ENCODE measurements around the gene NACC2.

NACC2 gene

GRCh38 chr9:136095070-136096058 is at the start of gene NACC2:
Gene NACC2 (minus strand): TSS chr9:136095289. CDS start chr9:136050521, 44,768 bp downstream.
- DNase-seq (ENCODE audit: low read depth): no peak

- DNase-seq (ENCODE audit: low read depth): no peak
These were observed 49.4 kb upstream of the NACC2 start for GRCh38 chr9:136144450-136144849.

- DNase-seq (ENCODE audit: low read depth): no peak
These were observed 48.3 kb upstream of the NACC2 start for GRCh38 chr9:136143215-136144001.

DNA sequence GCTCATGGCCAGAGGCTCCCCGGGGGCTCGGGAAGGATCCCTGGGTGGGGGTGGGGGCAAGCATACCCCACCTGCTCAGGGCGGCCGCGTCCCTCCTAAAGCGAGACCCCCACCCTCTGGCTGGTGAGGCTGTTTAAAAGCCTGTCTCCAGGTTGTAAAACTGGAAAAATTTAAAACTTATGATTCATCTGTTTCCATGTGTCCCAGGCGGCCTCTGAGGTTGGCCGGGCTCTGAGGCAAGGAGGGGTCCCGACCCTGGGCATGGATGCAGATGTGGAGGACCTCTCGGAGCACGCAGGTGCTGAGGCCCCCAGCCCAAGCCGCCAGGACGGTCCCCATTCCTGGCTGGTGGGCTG is 47.7 kb upstream of the NACC2 start:
- no peak for DNase-seq (ENCODE audit: low read depth)

GRCh38 chr9:136142414-136142796 is 47.3 kb upstream of the NACC2 start:
- no peak for DNase-seq (ENCODE audit: low read depth)

- no peak for DNase-seq (ENCODE audit: low read depth)
These were observed 46.8 kb upstream of the NACC2 start for GRCh38 chr9:136141682-136142413.

DNA sequence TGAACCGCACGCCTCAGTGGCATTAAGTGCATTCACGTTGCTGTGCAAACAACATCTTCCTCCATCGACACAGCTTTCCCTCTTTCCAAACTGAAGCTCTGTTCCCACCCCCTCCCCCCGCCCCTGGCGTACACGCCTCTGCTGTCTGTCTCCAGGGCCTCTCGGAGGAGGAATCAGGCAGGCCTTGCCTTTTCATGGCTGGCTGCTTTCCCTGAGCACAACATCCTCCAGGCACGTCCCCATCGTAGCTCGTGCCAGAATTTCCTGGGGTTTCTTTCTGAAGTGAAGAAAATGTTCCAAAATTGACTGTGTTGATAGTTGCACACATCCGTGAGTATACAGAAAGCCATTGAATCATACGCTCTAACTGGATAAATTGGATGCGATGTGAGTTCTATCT is 45.9 kb upstream of the NACC2 start:
- no peak for DNase-seq (ENCODE audit: low read depth)

GRCh38 chr9:136140046-136140445 is 45.0 kb upstream of the NACC2 start:
- DNase-seq (ENCODE audit: low read depth): no peak

DNA sequence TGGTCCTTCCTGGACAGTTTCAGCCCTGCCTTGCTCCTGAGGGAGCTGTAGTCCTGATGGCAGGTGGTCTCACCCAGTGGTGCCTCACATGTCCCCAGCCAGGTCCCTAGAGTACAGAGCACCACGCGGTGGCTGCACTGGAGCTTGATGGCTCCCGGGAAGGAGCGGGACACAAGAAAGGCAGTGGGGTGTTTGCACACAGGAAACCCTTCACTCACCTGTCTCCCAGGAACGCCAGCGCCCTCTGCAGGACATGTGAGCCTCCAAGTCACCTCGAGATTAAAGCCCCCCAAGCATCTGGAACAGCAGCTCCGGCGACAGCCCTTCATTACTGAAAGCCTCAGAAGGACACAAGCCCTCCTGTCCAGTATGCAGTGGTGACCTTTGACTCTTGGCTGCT is 43.5 kb upstream of the NACC2 start:
- no peak for DNase-seq (ENCODE audit: low read depth)

DNA sequence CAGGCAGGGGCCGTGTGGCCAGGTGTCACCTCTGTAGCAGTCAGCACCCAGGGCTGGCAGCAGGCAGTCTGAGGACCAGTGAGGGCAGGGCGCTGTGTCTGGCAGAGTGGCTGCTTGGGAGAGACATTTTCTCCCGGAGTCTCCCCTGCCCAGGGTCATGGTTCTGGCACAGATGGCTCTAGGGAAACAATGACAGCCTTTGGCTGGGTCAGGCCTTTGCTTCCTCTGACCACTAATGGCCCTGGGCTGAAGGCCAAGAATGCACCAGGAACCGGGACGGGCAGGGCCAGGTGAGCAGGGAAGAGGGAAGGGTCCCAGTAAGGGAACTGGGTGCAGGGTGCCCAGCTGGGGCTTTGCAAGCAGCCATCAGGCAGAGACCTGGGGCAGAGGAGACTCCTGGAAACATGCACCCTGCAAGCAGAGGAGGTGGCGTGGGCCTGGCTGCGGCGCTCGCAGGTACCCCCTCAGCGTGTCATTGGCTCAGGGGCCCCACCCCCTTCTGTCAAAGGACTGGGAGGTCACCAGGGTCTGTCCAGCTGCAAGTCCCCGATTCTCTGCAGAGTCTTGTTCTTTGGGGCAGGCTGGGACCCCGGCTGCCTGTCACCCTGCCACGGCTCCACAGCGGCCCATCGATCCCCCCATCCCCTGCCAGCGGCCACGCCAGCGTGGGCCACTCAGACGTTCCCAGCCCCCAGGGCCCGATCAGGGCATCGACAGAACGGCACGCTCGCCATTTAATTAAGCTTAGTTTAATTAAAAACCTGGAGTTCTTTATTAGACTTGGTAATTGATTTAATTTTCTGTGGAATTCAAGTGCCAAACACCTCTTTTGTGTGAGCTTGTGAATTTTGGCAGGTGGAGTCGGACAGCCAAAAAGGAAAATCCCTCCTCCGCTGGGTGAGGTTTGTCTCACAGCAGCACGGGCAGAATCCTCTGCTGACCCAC is 42.5 kb upstream of the NACC2 start:
- DNase-seq (ENCODE audit: low read depth): no peak

- DNase-seq (ENCODE audit: low read depth): no peak
These were observed 41.2 kb upstream of the NACC2 start for GRCh38 chr9:136136127-136136925.

DNA sequence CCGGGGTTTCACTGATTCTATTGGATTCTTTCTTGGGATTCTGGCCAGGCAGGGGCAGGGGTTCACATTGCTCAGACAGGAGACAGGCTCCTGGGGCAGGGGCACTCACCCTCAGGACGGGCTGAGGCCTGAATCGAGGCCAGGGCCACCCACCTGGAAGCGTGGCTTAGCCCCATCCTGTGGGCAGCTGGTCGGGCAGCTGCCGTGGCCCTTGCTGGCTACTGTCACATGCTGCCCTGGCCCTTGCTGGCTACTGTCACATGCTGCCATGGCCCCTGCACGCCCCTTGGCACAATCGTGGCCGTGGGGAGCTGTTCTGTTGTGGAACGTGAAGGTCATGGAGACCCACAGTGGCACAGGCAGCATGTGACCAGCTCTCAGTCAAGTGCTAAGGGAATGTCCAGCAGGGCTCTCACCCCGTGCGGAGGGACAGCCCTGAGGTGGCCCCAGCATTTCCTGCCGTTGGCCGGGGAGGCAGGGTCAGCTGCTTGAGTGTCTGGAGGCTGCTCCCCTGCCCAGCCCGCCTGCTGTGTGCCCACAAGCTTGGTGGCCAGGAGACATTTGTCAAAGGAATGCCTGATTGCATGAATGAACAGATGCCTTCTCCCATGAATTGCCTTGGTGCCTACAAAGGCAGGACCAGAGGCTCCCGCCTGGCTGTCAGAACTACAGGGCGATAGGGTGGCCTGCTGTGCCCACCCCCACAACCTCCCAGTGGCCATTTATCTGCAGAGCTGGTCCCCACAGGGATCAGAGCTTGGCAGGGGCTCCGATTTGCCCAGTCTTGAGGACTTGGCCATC is 40.4 kb upstream of the NACC2 start:
- DNase-seq (ENCODE audit: low read depth): no peak

DNA sequence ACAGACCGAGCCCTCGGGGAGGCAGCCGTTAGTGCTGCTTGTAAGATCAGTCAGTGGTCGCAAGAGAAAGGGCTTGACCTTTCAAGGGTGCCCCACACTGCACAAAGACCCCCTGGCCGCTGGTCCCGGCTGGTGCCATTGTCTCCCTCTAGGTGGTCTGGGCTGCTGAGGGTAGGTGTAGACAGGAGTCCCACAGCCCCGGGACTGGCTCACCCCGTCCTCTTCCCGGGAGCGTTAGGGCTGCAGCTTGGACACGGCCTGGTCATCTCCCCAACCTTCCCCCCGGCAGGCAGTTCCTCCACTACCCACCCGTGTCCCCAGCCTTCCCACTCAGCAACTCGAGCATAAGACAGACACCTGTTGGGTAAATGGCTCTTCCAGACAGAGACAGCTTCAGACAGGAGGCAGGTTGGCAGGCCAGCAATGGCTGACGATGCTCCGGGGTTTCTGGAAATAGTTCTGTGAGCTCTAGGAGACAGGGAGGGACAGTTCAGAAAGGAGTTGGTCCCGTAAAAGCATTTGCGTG is 38.9 kb upstream of the NACC2 start:
- DNase-seq (ENCODE audit: low read depth): no peak

DNA sequence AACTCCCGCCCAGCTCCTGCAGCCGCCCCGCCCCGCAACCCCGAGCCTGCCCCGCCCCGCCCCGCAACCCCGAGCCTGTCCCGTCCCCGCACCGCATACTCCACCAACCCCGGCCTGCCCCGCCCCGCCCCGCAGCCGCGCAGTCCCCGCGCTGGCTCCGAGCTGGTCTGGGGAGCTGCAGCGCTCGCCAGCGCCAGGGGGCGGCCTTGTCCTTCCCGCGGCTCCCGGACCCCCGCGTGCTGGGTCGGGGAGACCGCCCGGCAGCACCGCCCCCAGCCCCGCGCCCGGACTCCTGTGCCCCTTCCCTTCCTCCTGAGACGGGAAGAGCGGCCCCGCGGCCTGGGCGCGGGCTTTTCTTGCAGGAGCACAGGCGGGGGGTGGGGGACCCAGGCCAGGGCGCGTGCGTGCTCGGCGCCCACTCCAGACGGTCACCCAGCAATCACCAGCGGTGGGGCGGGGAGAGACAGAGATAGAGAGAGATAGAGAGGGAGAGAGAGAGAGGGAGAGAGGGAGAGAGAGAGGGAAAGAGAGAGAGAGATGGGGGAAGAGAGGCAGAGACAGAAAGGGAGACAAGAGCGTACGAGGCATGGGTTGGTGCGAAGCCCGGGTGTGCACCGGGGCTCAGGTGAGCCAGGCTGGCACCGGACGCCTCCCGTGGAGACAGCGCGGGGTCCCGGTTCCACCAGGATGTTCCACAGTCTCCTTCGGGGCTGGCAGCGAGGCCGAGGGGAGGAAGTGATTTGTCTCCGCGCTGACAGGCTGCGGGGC is 38.3 kb upstream of the NACC2 start:
- no peak for DNase-seq (ENCODE audit: low read depth)

DNA sequence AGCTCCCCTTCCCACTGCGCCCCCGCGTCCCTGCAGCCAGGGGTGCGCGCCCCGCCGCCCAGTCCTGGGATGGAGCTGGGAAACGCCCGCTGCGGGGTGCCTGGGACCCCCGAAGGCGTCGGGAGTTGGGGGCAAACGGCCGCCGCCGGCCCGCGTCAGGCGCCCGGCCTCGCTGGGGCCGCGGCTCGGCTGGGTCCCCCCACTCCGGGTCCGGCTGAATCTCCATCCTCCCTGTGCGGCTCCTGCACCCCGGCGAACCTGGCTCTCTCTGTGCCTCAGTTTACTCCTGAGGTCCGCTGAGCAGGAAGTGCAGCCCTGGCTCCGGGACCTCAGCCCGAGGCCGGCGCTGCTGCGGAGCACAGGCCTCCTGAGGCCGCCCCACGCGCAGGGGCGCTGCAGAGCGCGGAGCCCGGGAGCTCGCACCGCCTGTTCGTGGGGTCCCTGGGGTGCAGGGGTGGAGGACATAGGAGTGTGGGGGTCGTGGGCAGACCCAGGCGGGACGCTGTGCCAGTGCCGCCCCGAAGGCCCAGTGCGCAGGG is 37.5 kb upstream of the NACC2 start:
- DNase-seq (ENCODE audit: low read depth): no peak

GRCh38 chr9:136131629-136132511 is 36.8 kb upstream of the NACC2 start:
- DNase-seq (ENCODE audit: low read depth): no peak

GRCh38 chr9:136129176-136129575 is 34.1 kb upstream of the NACC2 start:
- DNase-seq (ENCODE audit: low read depth): no peak

All from CMK (cell line).